GM21423 (cell line): ENCODE results near the gene ZNF611.
"Not testable (repeated sequence)": the region's sequence is repeated elsewhere in the genome, so short reads cannot be mapped to it uniquely, and the experiment has no call there.

Experiments
- ATAC-seq: cut with Tn5 transposase; IDR thresholded peaks from one replicate; pipeline ENCODE4 v1.9.1; 2021; ENCODE audit warnings: mild to moderate bottlenecking, moderate library complexity; ENCODE audit not compliant: unreplicated experiment

Gene ZNF611

GRCh38 chr19:52687684-52688083 is 47.2 kb downstream of the ZNF611 start:
- no peak for ATAC-seq

DNA sequence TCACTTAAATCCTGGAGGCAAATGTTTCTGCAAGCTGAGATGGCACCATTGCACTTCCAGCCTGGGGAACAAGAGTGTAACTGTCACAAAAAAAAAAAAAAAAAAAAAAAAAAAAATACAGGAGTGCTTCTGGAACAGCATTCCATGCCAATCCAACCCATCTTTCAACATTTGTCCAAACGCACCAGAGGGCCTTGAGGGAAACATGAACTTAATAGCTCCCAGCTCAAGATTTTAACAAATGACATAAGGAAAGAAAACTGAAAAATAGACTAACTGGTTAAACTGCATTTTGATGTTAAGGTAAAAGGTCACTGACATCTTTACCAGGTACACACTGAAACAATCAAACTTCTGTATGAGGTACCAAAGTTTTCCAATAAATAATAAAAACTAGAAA is 49.0 kb downstream of the ZNF611 start:
- ATAC-seq: no peak

GRCh38 chr19:52681216-52681615 is 53.6 kb downstream of the ZNF611 start:
- ATAC-seq: not testable (repeated sequence)

DNA sequence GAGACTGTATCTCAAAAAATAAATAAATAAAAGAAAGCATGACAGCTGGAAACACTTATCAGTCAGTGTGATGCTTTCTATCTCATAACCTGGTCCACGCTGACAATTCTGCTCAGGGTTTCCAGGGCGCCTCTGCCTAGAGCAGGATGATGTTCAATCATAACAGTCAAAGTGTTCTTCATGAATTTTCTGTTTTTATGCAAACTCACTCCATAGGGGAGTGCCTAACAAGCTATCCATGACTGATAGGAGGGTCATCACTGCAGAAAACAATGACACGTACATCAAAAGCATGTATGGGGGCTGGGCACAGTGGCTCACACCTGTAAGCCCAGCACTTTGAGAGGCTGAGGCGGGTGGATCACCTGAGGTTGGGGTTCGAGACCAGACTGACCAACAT is 55.2 kb downstream of the ZNF611 start:
- ATAC-seq: no peak

DNA sequence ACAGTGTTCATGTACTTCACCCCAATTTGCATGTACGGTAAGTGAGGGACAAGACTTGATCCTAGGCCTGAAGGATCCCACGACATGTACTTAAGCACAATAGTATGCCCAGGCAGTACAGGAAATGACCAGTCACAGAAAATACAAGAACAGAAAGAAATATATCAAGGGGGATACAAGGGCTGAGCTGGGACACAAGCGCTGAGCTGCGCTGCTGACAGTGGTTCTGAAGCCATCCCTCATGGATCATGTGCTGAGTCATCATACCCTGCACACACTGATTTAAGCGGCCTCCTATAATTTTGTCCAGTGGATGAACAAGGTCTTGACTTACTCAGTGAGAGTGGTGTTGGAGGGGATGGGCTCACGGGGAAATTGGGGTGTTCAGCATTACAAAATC is 59.6 kb downstream of the ZNF611 start:
- ATAC-seq: not testable (repeated sequence)

GRCh38 chr19:52673014-52673413 is 61.8 kb downstream of the ZNF611 start:
- ATAC-seq: no peak

- ATAC-seq: no peak
Measured at GRCh38 chr19:52670046-52670445, 64.8 kb downstream of the ZNF611 start.

DNA sequence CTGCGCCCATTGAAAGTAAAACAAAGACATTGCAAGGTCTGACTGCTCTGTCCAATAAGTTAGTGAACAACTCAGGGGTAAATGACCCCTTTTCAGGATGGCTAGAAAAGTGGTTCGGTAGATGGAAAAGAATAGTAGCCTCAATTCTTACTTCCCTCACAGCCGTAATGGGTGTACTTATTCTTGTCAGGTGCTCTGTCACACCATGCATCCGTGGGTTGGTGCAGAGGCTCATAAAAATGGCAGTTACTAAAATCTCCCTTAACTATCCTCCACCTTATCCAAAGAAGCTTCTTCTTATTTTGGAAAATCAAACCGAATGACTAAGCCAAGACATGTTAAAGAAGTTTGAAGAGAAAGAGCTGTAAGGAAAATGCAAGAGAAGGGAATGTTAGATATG is 65.3 kb downstream of the ZNF611 start:
- no peak for ATAC-seq

DNA sequence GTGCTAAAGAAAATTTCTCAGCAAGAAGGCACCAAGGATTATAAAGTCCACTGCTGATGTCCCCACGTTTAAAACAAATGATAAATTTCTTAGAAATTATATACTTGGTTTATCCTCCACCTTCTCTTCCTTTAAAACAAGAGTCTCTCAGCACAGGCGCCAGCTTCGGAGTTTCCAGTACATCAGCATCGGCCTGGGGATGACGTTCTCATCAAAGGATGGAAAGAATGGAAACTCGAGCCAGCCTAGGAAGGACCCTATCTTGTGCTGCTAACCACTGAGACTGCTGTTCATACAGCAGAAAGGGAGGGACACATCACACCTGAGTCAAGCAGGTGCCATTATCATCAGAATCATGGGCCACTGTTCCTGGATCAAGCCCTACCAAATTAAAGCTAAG is 66.9 kb downstream of the ZNF611 start:
- no peak for ATAC-seq

GRCh38 chr19:52666506-52666905 is 68.3 kb downstream of the ZNF611 start:
- ATAC-seq: no peak

DNA sequence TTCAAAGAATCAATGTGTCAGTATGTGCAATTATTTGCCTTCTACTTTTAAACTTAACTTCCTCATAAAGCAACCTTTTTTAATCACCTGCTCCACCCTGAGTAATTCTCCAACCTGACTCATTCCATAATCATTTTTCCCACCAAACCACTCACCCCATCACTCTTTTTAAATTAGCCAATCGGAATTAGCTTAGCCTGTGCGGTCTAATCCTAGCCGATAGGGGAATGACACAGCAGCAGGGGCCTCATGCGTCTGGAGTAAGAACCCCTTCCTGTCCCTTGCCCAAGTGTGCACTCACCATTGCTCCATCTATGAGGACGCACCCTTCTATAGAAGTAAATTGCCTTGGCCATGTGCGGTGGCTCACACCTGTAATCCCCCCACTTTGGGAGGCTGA is 69.3 kb downstream of the ZNF611 start:
- ATAC-seq: no peak

GRCh38 chr19:52665027-52665426 is 69.8 kb downstream of the ZNF611 start:
- ATAC-seq: no peak

GRCh38 chr19:52664461-52664860 is 70.4 kb downstream of the ZNF611 start:
- no peak for ATAC-seq

DNA sequence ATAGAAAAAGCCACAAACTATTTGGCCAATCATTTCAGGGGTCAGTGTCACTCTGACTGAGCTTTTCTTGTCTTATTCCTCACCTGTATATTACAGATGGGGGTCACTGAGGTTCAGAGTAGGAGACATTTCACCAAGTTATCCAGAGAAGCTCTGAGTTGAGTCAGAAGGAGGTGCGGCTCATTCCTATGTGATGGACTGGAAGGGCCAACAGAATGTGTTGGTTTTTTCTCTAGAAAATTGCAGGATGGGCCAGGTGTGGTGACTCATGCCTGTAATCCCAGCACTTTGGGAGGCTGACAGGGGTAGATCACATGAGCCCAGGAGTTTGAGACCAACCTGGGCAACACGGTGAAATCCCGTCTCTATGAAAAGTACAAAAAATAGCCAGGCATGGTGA is 72.2 kb downstream of the ZNF611 start:
- ATAC-seq: no peak

DNA sequence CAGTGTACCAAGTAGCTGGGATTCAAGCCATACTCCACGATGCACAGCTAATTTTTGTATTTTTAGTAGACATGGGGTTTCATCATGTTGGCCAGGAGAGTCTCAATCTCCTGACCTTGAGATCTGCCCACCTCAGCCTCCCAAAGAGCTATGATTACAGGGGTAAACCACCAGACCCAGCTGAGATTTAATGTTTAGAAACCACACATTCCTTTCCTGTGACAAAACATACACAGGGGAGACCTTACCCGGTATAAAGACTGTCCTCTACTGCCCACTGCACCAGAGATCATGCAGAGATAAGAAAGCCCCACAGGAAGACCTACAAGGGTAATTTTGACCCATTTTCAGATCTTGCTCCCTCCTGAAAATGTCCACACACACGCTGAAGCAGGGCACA is 73.9 kb downstream of the ZNF611 start:
- ATAC-seq: no peak

DNA sequence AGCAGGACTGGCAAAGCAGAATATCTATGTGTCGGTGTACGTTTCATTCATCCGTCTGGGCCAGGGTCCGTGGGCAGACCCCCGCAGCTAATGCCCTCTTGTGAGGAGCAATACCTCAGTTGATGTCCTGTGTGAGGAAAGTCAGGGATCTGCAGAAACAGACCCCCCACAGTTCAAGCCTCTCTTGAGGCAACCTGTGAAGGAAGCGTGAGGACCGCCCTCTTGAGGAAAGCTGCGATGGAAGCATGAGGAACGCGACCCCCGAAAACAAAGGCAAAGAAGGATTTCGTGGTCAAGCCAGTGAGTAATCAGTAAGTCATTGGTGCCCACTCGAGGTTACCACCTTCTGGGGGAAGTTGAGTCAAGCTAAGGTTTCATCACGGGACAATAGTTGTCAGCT is 75.8 kb downstream of the ZNF611 start:
- no peak for ATAC-seq

DNA sequence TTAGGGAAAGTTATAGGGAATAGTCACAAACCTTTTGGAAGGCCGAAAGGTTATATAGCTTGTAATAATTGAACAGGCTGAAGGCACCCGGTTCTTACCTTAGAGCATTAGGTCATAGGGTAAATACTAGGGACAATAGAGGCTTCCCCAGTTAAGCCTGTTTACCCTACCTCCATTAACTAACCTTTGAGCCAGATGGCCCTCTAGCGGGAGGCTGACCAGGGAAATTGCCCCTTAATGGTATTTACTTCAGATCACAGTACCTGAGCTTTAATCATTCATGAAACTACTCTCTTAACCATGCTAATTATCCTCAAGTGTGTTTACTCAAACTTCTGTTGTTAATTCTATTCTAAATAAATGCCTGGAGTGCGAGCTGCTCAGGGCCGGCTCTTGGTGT is 76.2 kb downstream of the ZNF611 start:
- ATAC-seq: no peak

GRCh38 chr19:52653161-52653560 is 81.7 kb downstream of the ZNF611 start:
- ATAC-seq: no peak
